H9 (cell line): ENCODE results near the gene PCCA. TPM values are rescaled to one million over a fixed set of nuclear protein-coding genes. Genes with fewer than 3 reads are reported as not detected.

Source experiments
- DNase-seq: peaks from one replicate; pipeline ENCODE4 v3.0.0-alpha.2; 2017
- H2AFZ ChIP-seq: one replicate; pipeline ENCODE4 v1.6.1; 2013; ENCODE audit warnings: mild to moderate bottlenecking, low read length, control low read depth, moderate library complexity
- H2AK5ac ChIP-seq: 2 replicates; pipeline ENCODE4 v1.6.1; 2013; ENCODE audit warnings: low read length, control low read depth, mixed read lengths; ENCODE audit not compliant: insufficient read length
- H2BK120ac ChIP-seq: one replicate; pipeline ENCODE4 v1.6.1; 2013; ENCODE audit warnings: low read depth, mild to moderate bottlenecking, low read length, control low read depth, inconsistent platforms; ENCODE audit not compliant: poor library complexity, severe bottlenecking
- H2BK12ac ChIP-seq: 2 replicates; pipeline ENCODE4 v1.6.1; 2013; ENCODE audit warnings: low read length, control low read depth, mixed read lengths, low read depth; ENCODE audit not compliant: insufficient read length
- H2BK15ac ChIP-seq: 2 replicates; pipeline ENCODE4 v1.6.1; 2013; ENCODE audit warnings: low read depth, low read length, control low read depth
- H2BK20ac ChIP-seq: one replicate; pipeline ENCODE4 v1.6.1; 2013; ENCODE audit warnings: low read depth, mild to moderate bottlenecking, low read length, control low read depth, inconsistent platforms; ENCODE audit not compliant: poor library complexity, severe bottlenecking
- H2BK5ac ChIP-seq: 2 replicates; pipeline ENCODE4 v1.6.1; 2013; ENCODE audit warnings: low read length, control low read depth, mixed read lengths; ENCODE audit not compliant: insufficient read length
- H3K14ac ChIP-seq: 2 replicates; pipeline ENCODE4 v1.6.1; 2013; ENCODE audit warnings: low read length, control low read depth; ENCODE audit not compliant: insufficient read depth
- H3K18ac ChIP-seq: 2 replicates; pipeline ENCODE4 v1.6.1; 2013; ENCODE audit warnings: low read depth, mild to moderate bottlenecking, mixed read lengths, low read length, control low read depth; ENCODE audit not compliant: insufficient read length
- H3K23ac ChIP-seq: 2 replicates; pipeline ENCODE4 v1.6.1; 2013; ENCODE audit warnings: low read length, control low read depth, mixed read lengths, low read depth; ENCODE audit not compliant: insufficient read length
- H3K23me2 ChIP-seq: 2 replicates; pipeline ENCODE4 v1.6.1; 2013; ENCODE audit warnings: low read depth, mild to moderate bottlenecking, mixed read lengths, low read length, control low read depth; ENCODE audit not compliant: insufficient read length, poor library complexity, severe bottlenecking
- H3K27ac ChIP-seq: 2 replicates; pipeline ENCODE4 v1.5.1; 2013; ENCODE audit warnings: low read length, control low read depth, mixed read lengths, low read depth; ENCODE audit not compliant: insufficient read length
- H3K27me3 ChIP-seq: 2 replicates; pipeline ENCODE4 v1.6.1; 2013; ENCODE audit warnings: low read length, control low read depth, inconsistent platforms; ENCODE audit not compliant: insufficient read depth
- H3K4ac ChIP-seq: 2 replicates; pipeline ENCODE4 v1.6.1; 2013; ENCODE audit warnings: low read depth, mild to moderate bottlenecking, control low read depth, inconsistent platforms, low read length, moderate library complexity
- H3K4me1 ChIP-seq: 2 replicates; pipeline ENCODE4 v1.6.1; 2013; ENCODE audit warnings: low read length, control low read depth, inconsistent platforms; ENCODE audit not compliant: insufficient read depth
- H3K4me2 ChIP-seq: 2 replicates; pipeline ENCODE4 v1.6.1; 2013; ENCODE audit warnings: low read length, control low read depth, mixed read lengths; ENCODE audit not compliant: insufficient read length, insufficient read depth
- H3K56ac ChIP-seq: 2 replicates; pipeline ENCODE4 v1.6.1; 2013; ENCODE audit warnings: low read depth, mild to moderate bottlenecking, mixed read lengths, low read length, control low read depth; ENCODE audit not compliant: insufficient read length
- H3K79me1 ChIP-seq: 2 replicates; pipeline ENCODE4 v1.6.1; 2013; ENCODE audit warnings: low read depth, mild to moderate bottlenecking, moderate library complexity, low read length, control low read depth, inconsistent platforms; ENCODE audit not compliant: insufficient read depth, poor library complexity, severe bottlenecking
- H3K79me2 ChIP-seq: 2 replicates; pipeline ENCODE4 v1.6.1; 2013; ENCODE audit warnings: low read length, control low read depth, inconsistent platforms; ENCODE audit not compliant: insufficient read depth
- H3K9ac ChIP-seq: 2 replicates; pipeline ENCODE4 v1.6.1; 2013; ENCODE audit warnings: low read length, control low read depth, mixed read lengths; ENCODE audit not compliant: insufficient read length; ENCODE audit errors: extremely low read depth
- H3K9me3 ChIP-seq: one replicate; pipeline ENCODE4 v1.6.1; 2013; ENCODE audit warnings: low read depth, low read length, inconsistent platforms; ENCODE audit not compliant: control insufficient read depth
- H3T11ph ChIP-seq: one replicate; pipeline ENCODE4 v1.6.1; 2013; ENCODE audit warnings: mild to moderate bottlenecking, low read length, control low read depth, inconsistent platforms
- H4K20me1 ChIP-seq: one replicate; pipeline ENCODE4 v1.6.1; 2013; ENCODE audit not compliant: control insufficient read depth, insufficient read length, insufficient read depth
- H4K5ac ChIP-seq: 2 replicates; pipeline ENCODE4 v1.6.1; 2013; ENCODE audit warnings: low read depth, mild to moderate bottlenecking, mixed read lengths, low read length, control low read depth; ENCODE audit not compliant: insufficient read length
- H4K8ac ChIP-seq: replicated peaks from 2 replicates; pipeline ENCODE4 v1.6.1; 2013; ENCODE audit warnings: low read length, control low read depth, mixed read lengths, low read depth; ENCODE audit not compliant: insufficient read length
- H4K91ac ChIP-seq: 2 replicates; pipeline ENCODE4 v1.6.1; 2013; ENCODE audit warnings: low read depth, mild to moderate bottlenecking, moderate library complexity, mixed read lengths, low read length, control low read depth; ENCODE audit not compliant: insufficient read length
- H3K27ac Mint-ChIP-seq, 3 experiments: 2 replicates in 2 of 3; 3 replicates in 1 of 3; pipeline ENCODE4 v1.8.0; 2020 to 2021; ENCODE audit warnings: mixed read lengths in 3 of 3, mild to moderate bottlenecking in 1 of 3, moderate library complexity in 1 of 3
- H3K27me3 Mint-ChIP-seq: 2 replicates; pipeline ENCODE4 v1.8.0; 2021; ENCODE audit warnings: low read depth, mild to moderate bottlenecking, moderate library complexity, mixed read lengths
- H3K36me3 Mint-ChIP-seq, 3 experiments: 2 replicates in 2 of 3; 3 replicates in 1 of 3; pipeline ENCODE4 v1.8.0; 2020 to 2021; ENCODE audit warnings: low read depth in 3 of 3, mixed read lengths in 3 of 3; ENCODE audit not compliant: insufficient read depth in 1 of 3
- H3K4me1 Mint-ChIP-seq, 2 experiments: 2 replicates each; pipeline ENCODE4 v1.8.0; 2020; ENCODE audit warnings: mixed read lengths in 2 of 2
- H3K4me3 Mint-ChIP-seq, 2 experiments: 2 replicates in 1 of 2; 3 replicates in 1 of 2; pipeline ENCODE4 v1.8.0; 2020 to 2021; ENCODE audit warnings: mild to moderate bottlenecking in 2 of 2, mixed read lengths in 2 of 2, moderate library complexity in 1 of 2
- H3K9me3 Mint-ChIP-seq, 2 experiments: 2 replicates in 1 of 2; 3 replicates in 1 of 2; pipeline ENCODE4 v1.8.0; 2020; ENCODE audit warnings: mild to moderate bottlenecking in 2 of 2, mixed read lengths in 2 of 2, moderate library complexity in 1 of 2
- WGBS: extraction: QIAGEN DNeasy Blood & Tissue Kit; methylation state at CpG from one replicate; pipeline ENCODE4 v1.1.7; 2013; ENCODE audit warnings: missing lambda C conversion rate, low lambda C conversion rate, mixed read lengths; ENCODE audit not compliant: insufficient read length; ENCODE audit errors: extremely low coverage; 5-methylcytosine and 5-hydroxymethylcytosine counted together
- total RNA-seq: library from RNA; stranded (reverse); gene quantifications from 2 replicates; pipeline ENCODE4 v1.2.1, GENCODE V29; 2021
- TF ChIP-seq, protein P1 (sequence below): fragments of 200-600 bp; sonication (generic); conservative IDR thresholded peaks from 3 replicates; pipeline ENCODE4 v1.8.0; 2021; ENCODE audit warnings: antibody characterized with exemption, mild to moderate bottlenecking

The PCCA gene
- total RNA-seq, 1 experiment from 2014 or later = 56.5 TPM

DNA sequence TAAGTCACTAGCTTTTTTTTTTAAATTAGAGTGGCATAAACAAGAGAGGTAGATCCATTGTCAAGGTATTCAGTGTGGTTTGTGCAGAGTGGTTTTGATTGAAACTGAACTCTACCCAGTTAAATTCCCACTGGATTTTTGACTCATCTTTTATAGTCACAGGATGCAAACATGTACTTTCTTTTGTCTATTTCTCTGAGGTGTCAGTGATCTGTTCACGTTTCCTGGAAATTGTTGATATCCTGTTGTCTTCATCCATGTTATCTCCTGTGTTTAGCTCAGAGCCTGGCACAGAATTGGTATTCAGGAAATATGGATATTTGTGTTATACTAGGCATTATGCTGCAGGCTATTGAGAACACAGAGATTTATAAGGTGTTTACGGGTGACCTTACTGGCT is 119.7 kb downstream of the PCCA start:
- Histone ChIP-seq H4K20me1 (no peaks in the 10 kb centered on the region), H3K23me2 (no peaks in the 10 kb centered on the region), H2AFZ (no peak overlapping the region), H3T11ph (no peak overlapping the region), H2BK5ac (no peak overlapping the region), H4K5ac (no peak overlapping the region), H2AK5ac (no peak overlapping the region), H3K56ac (no peak overlapping the region), H3K9me3 (no peaks in the 10 kb centered on the region), H4K8ac (no peak overlapping the region), H2BK20ac (no peak overlapping the region), H3K4me1 (no peaks in the 10 kb centered on the region), H3K79me1 (no peaks in the 10 kb centered on the region), H3K23ac (no peak overlapping the region), H3K27me3 (no peaks in the 10 kb centered on the region), H2BK15ac (no peak overlapping the region), H3K27ac (no peak overlapping the region), H3K9ac (no peak overlapping the region), H2BK120ac (no peak overlapping the region), H2BK12ac (no peak overlapping the region), H3K4me2 (no peak overlapping the region), H3K14ac (no peak overlapping the region), H3K4ac (no peak overlapping the region), H4K91ac (no peak overlapping the region), H3K18ac (no peak overlapping the region), H3K79me2 (no peaks in the 10 kb centered on the region)
- Mint-ChIP-seq H3K27ac (peak overlapping the region in 2 of 3 experiments; percentile 31 to 43; a peak in 2 of 7 replicates), H3K9me3 (peaks cover 4% of the 10 kb centered on the region in 2 experiments; a peak in 1 of 5 replicates), H3K4me1 (peaks cover 18 to 22% of the 10 kb centered on the region in 2 experiments), H3K27me3 (no peaks in the 10 kb centered on the region), H3K36me3 (peaks cover 21 to 33% (median 32%) of the 10 kb centered on the region in 3 experiments), H3K4me3 (no peak overlapping the region)
- DNase-seq = no peak
- TF ChIP-seq, protein P1, sequence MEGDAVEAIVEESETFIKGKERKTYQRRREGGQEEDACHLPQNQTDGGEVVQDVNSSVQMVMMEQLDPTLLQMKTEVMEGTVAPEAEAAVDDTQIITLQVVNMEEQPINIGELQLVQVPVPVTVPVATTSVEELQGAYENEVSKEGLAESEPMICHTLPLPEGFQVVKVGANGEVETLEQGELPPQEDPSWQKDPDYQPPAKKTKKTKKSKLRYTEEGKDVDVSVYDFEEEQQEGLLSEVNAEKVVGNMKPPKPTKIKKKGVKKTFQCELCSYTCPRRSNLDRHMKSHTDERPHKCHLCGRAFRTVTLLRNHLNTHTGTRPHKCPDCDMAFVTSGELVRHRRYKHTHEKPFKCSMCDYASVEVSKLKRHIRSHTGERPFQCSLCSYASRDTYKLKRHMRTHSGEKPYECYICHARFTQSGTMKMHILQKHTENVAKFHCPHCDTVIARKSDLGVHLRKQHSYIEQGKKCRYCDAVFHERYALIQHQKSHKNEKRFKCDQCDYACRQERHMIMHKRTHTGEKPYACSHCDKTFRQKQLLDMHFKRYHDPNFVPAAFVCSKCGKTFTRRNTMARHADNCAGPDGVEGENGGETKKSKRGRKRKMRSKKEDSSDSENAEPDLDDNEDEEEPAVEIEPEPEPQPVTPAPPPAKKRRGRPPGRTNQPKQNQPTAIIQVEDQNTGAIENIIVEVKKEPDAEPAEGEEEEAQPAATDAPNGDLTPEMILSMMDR = no peak
- no CpG with 5 or more reads among the region's 2 CpGs for WGBS
